Measurements from ENCODE around the gene UBN1.
A peak's percentile ranks its signal among the peaks of the same experiment; 100 is the strongest.

The UBN1 gene

GRCh38 chr16:4814542-4815173 is 32.6 kb upstream of the UBN1 start:
- TF ChIP-seq CTCF (IDR thresholded peaks at IDR 0.05; ENCODE audit: low read depth, low read length) = peak; percentile 11; the same call in 1 of the 2 replicates

GRCh38 chr16:4820652-4821051 is 26.6 kb upstream of the UBN1 start:
- H3K27me3 ChIP-seq = no peaks in the 10 kb centered on the region
- no peaks in the 10 kb centered on the region for H3K4me1 ChIP-seq
- H3K9me3 ChIP-seq = no peaks in the 10 kb centered on the region
- H3K4me3 ChIP-seq (ENCODE audit: low read depth, low read length) = no peak overlapping the region
- H3K36me3 ChIP-seq = peaks cover 78% of the 10 kb centered on the region
- DNase-seq = no peak
- TF ChIP-seq CTCF (IDR thresholded peaks at IDR 0.05; ENCODE audit: low read depth, low read length) = no peak

More at GRCh38 chr16:4814542-4815173, 32.6 kb upstream of the UBN1 start:
- H3K4me1 ChIP-seq = no peaks in the 10 kb centered on the region
- no peaks in the 10 kb centered on the region for H3K27me3 ChIP-seq
- no peak overlapping the region for H3K4me3 ChIP-seq (ENCODE audit: low read depth, low read length)
- H3K9me3 ChIP-seq = no peaks in the 10 kb centered on the region
- DNase-seq = no peak
- peaks cover 72% of the 10 kb centered on the region for H3K36me3 ChIP-seq

GRCh38 chr16:4825196-4825595 is 22.1 kb upstream of the UBN1 start:
- no peak for TF ChIP-seq CTCF (IDR thresholded peaks at IDR 0.05; ENCODE audit: low read depth, low read length)
- H3K4me1 ChIP-seq = no peaks in the 10 kb centered on the region
- no peak overlapping the region for H3K4me3 ChIP-seq (ENCODE audit: low read depth, low read length)
- H3K36me3 ChIP-seq = peaks cover 89% of the 10 kb centered on the region
- no peaks in the 10 kb centered on the region for H3K9me3 ChIP-seq
- DNase-seq = no peak
- no peaks in the 10 kb centered on the region for H3K27me3 ChIP-seq

GRCh38 chr16:4826526-4826925 is 20.8 kb upstream of the UBN1 start:
- Histone ChIP-seq H3K4me1 (no peaks in the 10 kb centered on the region), H3K36me3 (peaks cover 90% of the 10 kb centered on the region), H3K4me3 (ENCODE audit: low read depth, low read length) (no peak overlapping the region), H3K9me3 (no peaks in the 10 kb centered on the region), H3K27me3 (no peaks in the 10 kb centered on the region)
- no peak for TF ChIP-seq CTCF (IDR thresholded peaks at IDR 0.05; ENCODE audit: low read depth, low read length)
- no peak for DNase-seq

GRCh38 chr16:4826980-4827379 is 20.3 kb upstream of the UBN1 start:
- Histone ChIP-seq H3K36me3 (peaks cover 90% of the 10 kb centered on the region), H3K4me3 (ENCODE audit: low read depth, low read length) (no peak overlapping the region), H3K4me1 (no peaks in the 10 kb centered on the region), H3K9me3 (no peaks in the 10 kb centered on the region), H3K27me3 (no peaks in the 10 kb centered on the region)
- no peak for DNase-seq
- TF ChIP-seq CTCF (IDR thresholded peaks at IDR 0.05; ENCODE audit: low read depth, low read length) = no peak

GRCh38 chr16:4828567-4829321 is 18.5 kb upstream of the UBN1 start:
- H3K9me3 ChIP-seq = no peaks in the 10 kb centered on the region
- no peaks in the 10 kb centered on the region for H3K27me3 ChIP-seq
- DNase-seq = no peak
- peaks cover under 1% of the 10 kb centered on the region; the same call in 1 of the 2 replicates for H3K4me1 ChIP-seq
- TF ChIP-seq CTCF (IDR thresholded peaks at IDR 0.05; ENCODE audit: low read depth, low read length) = no peak
- H3K36me3 ChIP-seq = peaks cover 91% of the 10 kb centered on the region
- H3K4me3 ChIP-seq (ENCODE audit: low read depth, low read length) = no peak overlapping the region
